ENCODE results near the gene WBP2NL.

The WBP2NL gene

DNA sequence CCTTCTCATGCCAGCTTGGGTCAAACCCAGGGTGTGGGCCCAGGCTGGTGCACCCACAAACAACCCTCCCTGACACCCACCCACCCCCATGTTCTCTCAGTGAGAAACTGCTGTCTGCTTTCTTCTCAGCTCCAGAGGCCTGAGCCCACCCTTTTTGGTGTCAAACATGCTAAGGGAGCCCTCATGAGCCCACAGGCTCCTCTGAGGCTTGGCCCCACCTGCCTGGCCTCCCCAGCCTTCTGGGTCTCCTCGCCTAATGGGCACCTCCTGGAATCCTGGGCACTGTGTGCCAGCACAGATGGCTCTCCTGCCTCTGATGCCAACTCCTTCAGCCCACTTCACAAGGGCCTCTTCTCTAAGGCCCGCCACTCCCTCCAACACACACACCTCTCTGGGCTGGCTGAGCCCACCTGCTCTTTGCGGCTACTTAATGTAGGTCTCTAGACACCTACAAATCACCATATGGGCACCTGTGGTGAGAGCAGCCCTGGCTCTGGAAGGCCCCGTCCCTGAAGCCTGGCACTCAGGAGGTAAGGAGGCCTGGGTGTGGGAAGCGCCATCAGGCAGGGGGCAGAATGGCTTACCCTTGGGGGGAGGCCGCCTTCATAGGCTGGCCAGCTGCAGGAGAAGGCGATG lies 67.7 kb downstream of the WBP2NL start:
- Histone ChIP-seq H3K4me1 (ENCODE audit: low read depth, poor library complexity, severe bottlenecking) (peaks cover 7% of the 10 kb centered on the region), H3K27me3 (ENCODE audit: insufficient read depth, low read depth) (no peaks in the 10 kb centered on the region), H2AFZ (ENCODE audit: low read depth) (no peak overlapping the region), H3K79me2 (ENCODE audit: insufficient read depth, low read depth) (no peaks in the 10 kb centered on the region), H3K9ac (no peak overlapping the region), H3K27ac (no peak overlapping the region), H3K36me3 (ENCODE audit: insufficient read depth) (no peaks in the 10 kb centered on the region), H4K20me1 (ENCODE audit: insufficient read depth) (no peaks in the 10 kb centered on the region), H3K4me3 (IDR thresholded peaks at IDR 0.05; ENCODE audit: insufficient read depth, low read depth, low read length) (no peak overlapping the region), H3K4me2 (no peak overlapping the region)
- TF ChIP-seq, protein P1, sequence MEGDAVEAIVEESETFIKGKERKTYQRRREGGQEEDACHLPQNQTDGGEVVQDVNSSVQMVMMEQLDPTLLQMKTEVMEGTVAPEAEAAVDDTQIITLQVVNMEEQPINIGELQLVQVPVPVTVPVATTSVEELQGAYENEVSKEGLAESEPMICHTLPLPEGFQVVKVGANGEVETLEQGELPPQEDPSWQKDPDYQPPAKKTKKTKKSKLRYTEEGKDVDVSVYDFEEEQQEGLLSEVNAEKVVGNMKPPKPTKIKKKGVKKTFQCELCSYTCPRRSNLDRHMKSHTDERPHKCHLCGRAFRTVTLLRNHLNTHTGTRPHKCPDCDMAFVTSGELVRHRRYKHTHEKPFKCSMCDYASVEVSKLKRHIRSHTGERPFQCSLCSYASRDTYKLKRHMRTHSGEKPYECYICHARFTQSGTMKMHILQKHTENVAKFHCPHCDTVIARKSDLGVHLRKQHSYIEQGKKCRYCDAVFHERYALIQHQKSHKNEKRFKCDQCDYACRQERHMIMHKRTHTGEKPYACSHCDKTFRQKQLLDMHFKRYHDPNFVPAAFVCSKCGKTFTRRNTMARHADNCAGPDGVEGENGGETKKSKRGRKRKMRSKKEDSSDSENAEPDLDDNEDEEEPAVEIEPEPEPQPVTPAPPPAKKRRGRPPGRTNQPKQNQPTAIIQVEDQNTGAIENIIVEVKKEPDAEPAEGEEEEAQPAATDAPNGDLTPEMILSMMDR (conservative IDR thresholded peaks at IDR 0.05; ENCODE audit: low read depth, low read length) = no peak

DNA sequence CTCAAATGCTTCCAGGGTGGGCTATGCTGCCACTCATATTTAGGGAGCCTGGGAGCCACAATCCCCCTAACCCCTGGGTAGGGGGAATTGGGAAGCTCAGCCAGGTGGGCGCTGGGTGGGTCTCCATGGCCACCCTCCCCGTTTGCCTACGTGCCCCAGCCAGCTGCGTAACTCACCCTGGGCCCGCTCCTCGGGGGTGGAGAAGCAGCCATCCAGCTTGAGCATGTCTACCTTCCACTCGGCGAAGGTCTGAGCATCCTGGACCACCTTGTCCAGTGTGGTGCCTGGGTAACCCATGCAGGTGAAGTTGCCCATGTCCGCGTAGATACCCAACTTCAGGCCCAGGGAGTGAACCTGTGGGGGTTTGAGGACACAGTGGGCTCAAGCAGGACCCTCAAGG lies 68.3 kb downstream of the WBP2NL start:
- no peak overlapping the region for H3K27ac ChIP-seq
- H3K79me2 ChIP-seq (ENCODE audit: insufficient read depth, low read depth) = no peaks in the 10 kb centered on the region
- no peak overlapping the region for H2AFZ ChIP-seq (ENCODE audit: low read depth)
- H3K36me3 ChIP-seq (ENCODE audit: insufficient read depth) = no peaks in the 10 kb centered on the region
- H3K27me3 ChIP-seq (ENCODE audit: insufficient read depth, low read depth) = no peaks in the 10 kb centered on the region
- TF ChIP-seq, protein P1 (conservative IDR thresholded peaks at IDR 0.05; ENCODE audit: low read depth, low read length) = no peak
- no peak overlapping the region for H3K4me2 ChIP-seq
- H3K9ac ChIP-seq = no peak overlapping the region
- no peaks in the 10 kb centered on the region for H4K20me1 ChIP-seq (ENCODE audit: insufficient read depth)
- H3K4me1 ChIP-seq (ENCODE audit: low read depth, poor library complexity, severe bottlenecking) = peaks cover 14% of the 10 kb centered on the region
- no peak overlapping the region for H3K4me3 ChIP-seq (IDR thresholded peaks at IDR 0.05; ENCODE audit: insufficient read depth, low read depth, low read length)

DNA sequence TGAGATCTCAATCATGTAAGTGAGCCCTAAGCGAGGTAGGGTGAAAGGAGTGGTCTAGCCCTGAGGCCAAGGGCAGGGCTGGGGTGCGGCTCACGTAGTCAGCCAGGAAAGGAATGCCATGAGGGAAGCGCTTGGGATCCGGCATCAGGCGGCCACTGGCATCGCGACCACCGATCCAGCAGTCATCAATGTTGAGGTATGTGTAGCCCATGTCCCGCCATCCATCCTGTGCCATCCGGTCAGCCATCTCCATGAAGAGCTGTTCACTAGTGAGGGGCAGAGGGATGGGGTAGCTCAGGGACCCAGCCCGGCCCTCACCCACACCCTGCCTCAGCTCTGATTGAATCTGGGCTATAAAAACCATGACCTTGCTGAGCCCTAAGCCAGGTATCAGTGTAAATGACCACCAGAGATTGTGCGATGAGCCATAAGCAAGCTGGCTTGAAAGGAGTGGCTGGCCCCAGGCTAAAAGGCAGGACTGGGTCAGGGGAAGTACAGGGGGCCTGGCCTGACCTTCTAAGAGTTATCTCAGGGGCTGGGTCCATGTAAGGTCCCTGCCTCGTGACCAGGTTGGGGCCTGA lies 69.2 kb downstream of the WBP2NL start:
- H3K27ac ChIP-seq = no peak overlapping the region
- no peak overlapping the region for H3K4me3 ChIP-seq (IDR thresholded peaks at IDR 0.05; ENCODE audit: insufficient read depth, low read depth, low read length)
- H3K36me3 ChIP-seq (ENCODE audit: insufficient read depth) = no peaks in the 10 kb centered on the region
- no peaks in the 10 kb centered on the region for H4K20me1 ChIP-seq (ENCODE audit: insufficient read depth)
- no peak overlapping the region for H3K4me2 ChIP-seq
- H3K4me1 ChIP-seq (ENCODE audit: low read depth, poor library complexity, severe bottlenecking) = peaks cover 14% of the 10 kb centered on the region
- no peaks in the 10 kb centered on the region for H3K79me2 ChIP-seq (ENCODE audit: insufficient read depth, low read depth)
- H2AFZ ChIP-seq (ENCODE audit: low read depth) = no peak overlapping the region
- H3K27me3 ChIP-seq (ENCODE audit: insufficient read depth, low read depth) = no peaks in the 10 kb centered on the region
- H3K9ac ChIP-seq = no peak overlapping the region
- TF ChIP-seq, protein P1 (conservative IDR thresholded peaks at IDR 0.05; ENCODE audit: low read depth, low read length) = no peak

DNA sequence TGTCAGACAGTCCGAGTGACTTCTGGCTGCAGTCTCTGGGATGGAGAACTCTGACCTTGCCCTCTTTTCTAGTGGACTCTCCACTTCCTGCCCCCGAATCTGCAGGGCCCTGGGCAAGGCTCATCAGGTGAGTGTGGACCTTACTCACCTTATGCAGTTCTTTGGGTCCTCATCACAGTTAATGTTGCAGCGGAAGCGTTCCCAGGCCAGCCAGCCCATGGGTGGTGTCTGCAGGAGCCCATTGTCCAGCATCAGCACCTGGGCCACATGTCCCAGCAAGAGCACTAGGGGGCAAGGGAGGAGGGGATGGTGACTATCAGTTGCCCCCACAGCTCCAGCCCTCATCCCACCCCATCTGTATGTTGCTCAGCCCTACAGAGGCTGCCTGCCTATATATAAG lies 69.7 kb downstream of the WBP2NL start:
- TF ChIP-seq, protein P1 (conservative IDR thresholded peaks at IDR 0.05; ENCODE audit: low read depth, low read length) = no peak
- Histone ChIP-seq H3K27ac (no peak overlapping the region), H3K4me1 (ENCODE audit: low read depth, poor library complexity, severe bottlenecking) (peaks cover 14% of the 10 kb centered on the region), H3K4me2 (no peak overlapping the region), H3K27me3 (ENCODE audit: insufficient read depth, low read depth) (no peaks in the 10 kb centered on the region), H3K79me2 (ENCODE audit: insufficient read depth, low read depth) (no peaks in the 10 kb centered on the region), H3K4me3 (IDR thresholded peaks at IDR 0.05; ENCODE audit: insufficient read depth, low read depth, low read length) (no peak overlapping the region), H2AFZ (ENCODE audit: low read depth) (no peak overlapping the region), H3K9ac (no peak overlapping the region), H3K36me3 (ENCODE audit: insufficient read depth) (no peaks in the 10 kb centered on the region), H4K20me1 (ENCODE audit: insufficient read depth) (no peaks in the 10 kb centered on the region)

Data from KMS-11 (cell line).